Loucy (cell line): ENCODE results near the gene FAF2.

Source experiments
- H2AFZ ChIP-seq: fragments of 200-600 bp; sonication (generic); 2 replicates; pipeline ENCODE4 v1.6.0; 2016; ENCODE audit warnings: antibody characterized with exemption, mild to moderate bottlenecking, low read length, moderate library complexity
- H3F3A ChIP-seq: fragments of 200-600 bp; 2 replicates; pipeline ENCODE4 v1.6.0; 2016; ENCODE audit warnings: antibody characterized with exemption, low read depth, mild to moderate bottlenecking
- H3K27me3 ChIP-seq: fragments of 200-600 bp; sonication (generic); 2 replicates; pipeline ENCODE4 v1.6.1; 2014; ENCODE audit warnings: low read length, mild to moderate bottlenecking; ENCODE audit not compliant: insufficient read depth, poor library complexity, severe bottlenecking
- H3K36me3 ChIP-seq: fragments of 200-600 bp; sonication (generic); 2 replicates; pipeline ENCODE4 v1.6.1; 2016; ENCODE audit warnings: low read length; ENCODE audit not compliant: insufficient read depth
- H3K4me1 ChIP-seq: fragments of 200-600 bp; sonication (generic); 2 replicates; pipeline ENCODE4 v1.5.1; 2014; ENCODE audit warnings: low read length, mild to moderate bottlenecking; ENCODE audit not compliant: insufficient read depth, poor library complexity, severe bottlenecking
- H3K4me2 ChIP-seq: fragments of 200-600 bp; sonication (generic); 2 replicates; pipeline ENCODE4 v1.6.0; 2014; ENCODE audit warnings: antibody characterized with exemption, low read length, low read depth, mild to moderate bottlenecking; ENCODE audit not compliant: poor library complexity, severe bottlenecking
- H3K4me3 ChIP-seq: fragments of 200-600 bp; sonication (generic); 2 replicates; pipeline ENCODE4 v1.5.1; 2014; ENCODE audit warnings: low read length, mild to moderate bottlenecking, mixed read lengths; ENCODE audit not compliant: poor library complexity, severe bottlenecking
- H3K79me2 ChIP-seq: fragments of 200-600 bp; sonication (generic); 2 replicates; pipeline ENCODE4 v1.6.1; 2014; ENCODE audit warnings: low read length; ENCODE audit not compliant: insufficient read depth
- H3K9ac ChIP-seq: fragments of 200-600 bp; sonication (generic); 2 replicates; pipeline ENCODE4 v1.6.0; 2014; ENCODE audit warnings: mild to moderate bottlenecking, low read depth, low read length, moderate library complexity; ENCODE audit not compliant: poor library complexity, severe bottlenecking
- H3K9me2 ChIP-seq: fragments of 200-600 bp; sonication (generic); replicated peaks from 2 replicates; pipeline ENCODE4 v1.6.1; 2016; ENCODE audit warnings: low read depth, low read length, mixed read lengths
- H3K9me3 ChIP-seq: fragments of 200-600 bp; sonication (generic); 2 replicates; pipeline ENCODE4 v1.6.1; 2014; ENCODE audit warnings: mild to moderate bottlenecking, antibody characterized with exemption, low read length, low read depth; ENCODE audit not compliant: insufficient read depth
- H4K20me1 ChIP-seq: fragments of 200-600 bp; sonication (generic); 2 replicates; pipeline ENCODE4 v1.6.0; 2014; ENCODE audit warnings: antibody characterized with exemption, low read length, mild to moderate bottlenecking; ENCODE audit not compliant: insufficient read depth, poor library complexity, severe bottlenecking
- EZH2phosphoT487 ChIP-seq: fragments of 200-600 bp; IDR thresholded peaks from 2 replicates; pipeline ENCODE4 v1.6.1; 2018; ENCODE audit warnings: antibody characterized with exemption, mild to moderate bottlenecking, moderate library complexity, borderline replicate concordance
- TF ChIP-seq, protein P1 (sequence below): fragments of 200-600 bp; sonication (generic); conservative IDR thresholded peaks from 2 replicates; pipeline ENCODE4 v1.5.1; 2014; ENCODE audit warnings: mild to moderate bottlenecking, antibody characterized with exemption, low read length

Gene FAF2

DNA sequence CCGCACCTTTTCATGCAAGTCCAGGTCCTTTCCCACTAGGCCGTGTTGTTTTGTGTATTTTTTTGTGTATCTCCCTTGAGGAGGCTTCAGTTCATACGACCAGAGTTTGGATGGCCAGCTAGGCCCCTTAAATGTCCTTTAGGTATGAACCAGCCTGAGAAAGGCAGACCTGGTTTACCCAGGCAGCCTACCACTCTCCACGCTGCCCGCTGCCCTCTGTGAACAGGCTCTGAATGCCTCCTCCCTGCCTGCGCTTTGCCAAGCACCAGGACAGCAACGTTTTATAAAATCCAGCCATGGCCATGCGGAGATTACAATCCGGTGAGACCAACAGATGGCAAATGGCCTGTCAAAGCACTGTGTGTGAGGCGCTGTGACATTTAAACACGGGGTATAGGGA is 31.2 kb upstream of the FAF2 start:
- H3K9me3 ChIP-seq: no peaks in the 10 kb centered on the region
- H2AFZ ChIP-seq: peak overlapping the region; percentile 84
- peaks cover 6% of the 10 kb centered on the region for H3K4me1 ChIP-seq
- H4K20me1 ChIP-seq: no peaks in the 10 kb centered on the region
- H3K9me2 ChIP-seq: no peaks in the 10 kb centered on the region
- no peaks in the 10 kb centered on the region for H3F3A ChIP-seq
- H3K79me2 ChIP-seq: 0 out of 2 replicates have a peak, but pooled peaks cover 6% of the 10 kb centered on the region
- peak overlapping the region; percentile 36 for H3K9ac ChIP-seq
- H3K27me3 ChIP-seq: no peaks in the 10 kb centered on the region
- TF ChIP-seq, protein P1, sequence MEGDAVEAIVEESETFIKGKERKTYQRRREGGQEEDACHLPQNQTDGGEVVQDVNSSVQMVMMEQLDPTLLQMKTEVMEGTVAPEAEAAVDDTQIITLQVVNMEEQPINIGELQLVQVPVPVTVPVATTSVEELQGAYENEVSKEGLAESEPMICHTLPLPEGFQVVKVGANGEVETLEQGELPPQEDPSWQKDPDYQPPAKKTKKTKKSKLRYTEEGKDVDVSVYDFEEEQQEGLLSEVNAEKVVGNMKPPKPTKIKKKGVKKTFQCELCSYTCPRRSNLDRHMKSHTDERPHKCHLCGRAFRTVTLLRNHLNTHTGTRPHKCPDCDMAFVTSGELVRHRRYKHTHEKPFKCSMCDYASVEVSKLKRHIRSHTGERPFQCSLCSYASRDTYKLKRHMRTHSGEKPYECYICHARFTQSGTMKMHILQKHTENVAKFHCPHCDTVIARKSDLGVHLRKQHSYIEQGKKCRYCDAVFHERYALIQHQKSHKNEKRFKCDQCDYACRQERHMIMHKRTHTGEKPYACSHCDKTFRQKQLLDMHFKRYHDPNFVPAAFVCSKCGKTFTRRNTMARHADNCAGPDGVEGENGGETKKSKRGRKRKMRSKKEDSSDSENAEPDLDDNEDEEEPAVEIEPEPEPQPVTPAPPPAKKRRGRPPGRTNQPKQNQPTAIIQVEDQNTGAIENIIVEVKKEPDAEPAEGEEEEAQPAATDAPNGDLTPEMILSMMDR: no peak
- no peak for TF ChIP-seq EZH2phosphoT487
- H3K36me3 ChIP-seq: no peaks in the 10 kb centered on the region
- H3K4me3 ChIP-seq: peak overlapping the region; percentile 56
- peak overlapping the region; percentile 68 for H3K4me2 ChIP-seq

DNA sequence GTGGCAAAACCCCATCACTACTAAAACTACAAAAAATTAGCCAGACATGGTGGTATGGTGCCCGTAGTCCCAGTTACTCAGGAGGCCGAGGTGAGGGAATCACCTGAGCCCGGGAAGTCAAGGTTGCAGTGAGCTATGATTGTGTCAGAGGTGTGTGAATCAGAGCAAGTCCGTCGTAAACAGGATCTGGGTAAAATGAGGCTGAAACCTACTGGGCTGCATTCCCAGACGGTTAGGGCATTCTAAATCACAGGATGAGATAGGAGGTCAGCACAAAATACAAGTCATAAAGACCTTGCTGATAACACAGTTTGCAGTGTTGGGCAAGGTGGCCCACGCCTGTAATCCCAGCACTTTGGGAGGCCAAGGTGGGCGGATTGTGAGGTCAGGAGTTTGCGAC is 29.9 kb upstream of the FAF2 start:
- TF ChIP-seq, protein P1: no peak
- no peak for TF ChIP-seq EZH2phosphoT487
- Histone ChIP-seq H3K9me2 (no peaks in the 10 kb centered on the region), H3K36me3 (no peaks in the 10 kb centered on the region), H3K4me3 (no peak overlapping the region), H3K9me3 (no peaks in the 10 kb centered on the region), H2AFZ (no peak overlapping the region), H4K20me1 (no peaks in the 10 kb centered on the region), H3F3A (no peaks in the 10 kb centered on the region), H3K27me3 (no peaks in the 10 kb centered on the region), H3K4me1 (peaks cover 6% of the 10 kb centered on the region), H3K4me2 (no peak overlapping the region), H3K79me2 (0 out of 2 replicates have a peak, but pooled peaks cover 6% of the 10 kb centered on the region), H3K9ac (no peak overlapping the region)

- Histone ChIP-seq H3K27me3 (no peaks in the 10 kb centered on the region), H3K4me1 (peaks cover 6% of the 10 kb centered on the region), H3K9ac (no peak overlapping the region), H3K79me2 (0 out of 2 replicates have a peak, but pooled peaks cover 6% of the 10 kb centered on the region), H3K4me3 (no peak overlapping the region), H3K4me2 (no peak overlapping the region), H3K9me2 (no peaks in the 10 kb centered on the region), H3K36me3 (no peaks in the 10 kb centered on the region), H3K9me3 (no peaks in the 10 kb centered on the region), H2AFZ (no peak overlapping the region), H3F3A (no peaks in the 10 kb centered on the region), H4K20me1 (no peaks in the 10 kb centered on the region)
- TF ChIP-seq, protein P1: no peak
- no peak for TF ChIP-seq EZH2phosphoT487
Measured at GRCh38 chr5:176420086-176420485, 28.1 kb upstream of the FAF2 start.
